CD4-positive, CD25-positive, alpha-beta regulatory T cell (primary cell): ENCODE data around the gene LRRIQ4. TPM values are rescaled to one million over a fixed set of nuclear protein-coding genes. Genes with fewer than 3 reads are reported as not detected.
A peak's percentile ranks its signal among the peaks of the same experiment; 100 is the strongest.

ENCODE experiments used
- ATAC-seq, 2 donors: fragments of 150-1000 bp; cut with Tn5 transposase; one replicate each; pipeline ENCODE4 v1.10.0; 2021; ENCODE audit warnings: low read depth in 2 of 2, moderate number of reproducible peaks in 2 of 2, moderate library complexity in 1 of 2
- DNase-seq, 3 donors: peaks; one replicate each; pipeline versions ENCODE4 v3.0.0 to v3.0.0-alpha.2; 2012 to 2022; ENCODE audit warnings: mixed read lengths in 1 of 3
- H3K27ac ChIP-seq: one replicate; pipeline ENCODE4 v1.7.0; 2013; ENCODE audit warnings: mild to moderate bottlenecking, low read length; ENCODE audit not compliant: insufficient read depth, poor library complexity, severe bottlenecking
- H3K27me3 ChIP-seq: one replicate; pipeline ENCODE4 v1.7.0; 2013; ENCODE audit warnings: low read length; ENCODE audit not compliant: control insufficient read depth, insufficient read depth
- H3K36me3 ChIP-seq: one replicate; pipeline ENCODE4 v1.7.0; 2013; ENCODE audit warnings: mild to moderate bottlenecking, low read length, moderate library complexity; ENCODE audit not compliant: control insufficient read depth, insufficient read depth
- H3K4me1 ChIP-seq: 2 replicates; pipeline ENCODE4 v1.7.0; 2013; ENCODE audit warnings: mild to moderate bottlenecking, low read length; ENCODE audit not compliant: insufficient read depth, control insufficient read depth, poor library complexity, severe bottlenecking
- H3K4me3 ChIP-seq: one replicate; pipeline ENCODE4 v1.7.0; 2013; ENCODE audit warnings: low read depth, mild to moderate bottlenecking, low read length, moderate library complexity
- H3K9me3 ChIP-seq, 2 experiments: 1 replicate in 1 of 2; 2 replicates in 1 of 2; pipeline ENCODE4 v1.7.0; 2013; ENCODE audit warnings: low read length in 2 of 2, mild to moderate bottlenecking in 1 of 2, moderate library complexity in 1 of 2; ENCODE audit not compliant: control insufficient read depth in 2 of 2
- H3K27ac Mint-ChIP-seq, 3 donors: one replicate each; pipeline ENCODE4 v1.8.0; 2020 to 2022; ENCODE audit warnings: mild to moderate bottlenecking in 3 of 3, mixed read lengths in 3 of 3, moderate library complexity in 2 of 3
- H3K27me3 Mint-ChIP-seq: one replicate; pipeline ENCODE4 v1.8.0; 2022; ENCODE audit warnings: mild to moderate bottlenecking, mixed read lengths
- H3K36me3 Mint-ChIP-seq: one replicate; pipeline ENCODE4 v1.8.0; 2020; ENCODE audit warnings: mixed read lengths
- H3K4me1 Mint-ChIP-seq, 4 donors: one replicate each; pipeline ENCODE4 v1.8.0; 2020 to 2022; ENCODE audit warnings: mixed read lengths in 4 of 4, mild to moderate bottlenecking in 1 of 4
- H3K4me3 Mint-ChIP-seq, 4 donors: one replicate each; pipeline ENCODE4 v1.8.0; 2020 to 2022; ENCODE audit warnings: mild to moderate bottlenecking in 4 of 4, mixed read lengths in 4 of 4, moderate library complexity in 3 of 4
- H3K9me3 Mint-ChIP-seq, 7 donors: one replicate each; pipeline ENCODE4 v1.8.0; 2020 to 2022; ENCODE audit warnings: mixed read lengths in 7 of 7, mild to moderate bottlenecking in 3 of 7, moderate library complexity in 2 of 7
- polyA plus RNA-seq, 4 donors: library from polyadenylated mRNA; unstranded; fragments of 300-500 nt; fragmentation: Illumina TruSeq; gene quantifications; one replicate each; pipeline ENCODE4 v1.2.3, GENCODE V29; 2021
- total RNA-seq: library from RNA; stranded (reverse); gene quantifications from one replicate; pipeline ENCODE4 v1.2.3, GENCODE V29; 2022

Gene LRRIQ4
- total and polyA plus RNA-seq, 5 donors from 2014 or later = not detected

GRCh38 chr3:169846458-169847193, 34.0 kb downstream of the LRRIQ4 start:
- H3K36me3 ChIP-seq = no peaks in the 10 kb centered on the region
- Mint-ChIP-seq H3K27me3 (peaks cover 25% of the 10 kb centered on the region), H3K9me3 (no peaks in the 10 kb centered on the region), H3K27ac (no peak overlapping the region), H3K4me3 (no peak overlapping the region), H3K36me3 (no peaks in the 10 kb centered on the region), H3K4me1 (no peaks in the 10 kb centered on the region)
- H3K27me3 ChIP-seq = no peaks in the 10 kb centered on the region
- H3K4me1 ChIP-seq = no peaks in the 10 kb centered on the region
- H3K9me3 ChIP-seq = no peaks in the 10 kb centered on the region
- ATAC-seq (no peak), DNase-seq (no peak)
- no peak overlapping the region for H3K27ac ChIP-seq
- H3K4me3 ChIP-seq = no peak overlapping the region

DNA sequence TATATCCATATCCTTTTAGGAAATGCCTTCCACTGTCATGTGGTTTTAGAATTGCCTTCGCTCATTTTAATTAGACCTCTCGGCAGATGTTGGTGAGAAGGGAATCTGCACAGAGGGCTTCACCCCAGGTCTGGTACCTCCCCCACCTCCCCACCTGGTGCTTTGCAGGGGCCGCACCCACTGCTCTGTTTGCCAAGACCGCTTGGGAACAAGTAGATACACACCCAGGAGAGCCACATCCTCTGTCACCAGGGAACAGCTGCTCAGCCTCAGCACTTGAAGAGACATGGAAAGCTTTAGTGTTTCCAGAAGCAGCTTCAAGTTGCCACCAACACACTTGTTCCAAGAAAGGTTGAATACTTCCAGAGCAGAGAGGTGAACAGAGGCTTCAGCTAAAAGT, 35.2 kb downstream of the LRRIQ4 start:
- Mint-ChIP-seq H3K4me3 (no peak overlapping the region), H3K27me3 (peaks cover 28% of the 10 kb centered on the region), H3K27ac (no peak overlapping the region), H3K9me3 (no peaks in the 10 kb centered on the region), H3K36me3 (no peaks in the 10 kb centered on the region), H3K4me1 (no peaks in the 10 kb centered on the region)
- no peak overlapping the region for H3K27ac ChIP-seq
- H3K4me1 ChIP-seq = no peaks in the 10 kb centered on the region
- no peak for DNase-seq
- no peaks in the 10 kb centered on the region for H3K36me3 ChIP-seq
- H3K4me3 ChIP-seq = no peak overlapping the region
- ATAC-seq = no peak
- H3K9me3 ChIP-seq = no peaks in the 10 kb centered on the region
- no peaks in the 10 kb centered on the region for H3K27me3 ChIP-seq

DNA sequence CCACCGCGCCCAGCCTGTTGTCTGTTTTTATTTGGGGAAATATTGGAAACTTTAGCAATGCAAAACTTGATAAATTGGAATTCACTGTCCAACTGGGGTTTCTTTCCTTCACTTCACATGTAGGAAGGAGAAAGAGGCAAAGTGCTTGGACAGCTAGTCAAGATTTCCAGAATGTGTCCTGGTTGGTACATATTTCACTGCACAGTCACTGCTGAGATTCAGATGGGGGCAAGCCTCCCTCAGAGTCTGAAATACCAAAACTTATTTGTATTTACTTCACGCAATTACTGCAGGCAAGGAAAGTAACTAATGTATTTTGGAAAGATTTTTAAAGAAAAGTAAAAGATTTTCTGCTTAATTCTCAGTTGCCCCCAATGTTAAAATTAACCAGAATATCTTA, 36.1 kb downstream of the LRRIQ4 start:
- Mint-ChIP-seq H3K4me3 (no peak overlapping the region), H3K36me3 (no peaks in the 10 kb centered on the region), H3K27ac (no peak overlapping the region), H3K27me3 (peaks cover 36% of the 10 kb centered on the region), H3K9me3 (no peaks in the 10 kb centered on the region), H3K4me1 (no peaks in the 10 kb centered on the region)
- no peak for ATAC-seq
- DNase-seq = no peak
- Histone ChIP-seq H3K4me3 (no peak overlapping the region), H3K9me3 (no peaks in the 10 kb centered on the region), H3K36me3 (no peaks in the 10 kb centered on the region), H3K27ac (no peak overlapping the region), H3K27me3 (no peaks in the 10 kb centered on the region), H3K4me1 (no peaks in the 10 kb centered on the region)

- Histone ChIP-seq H3K9me3 (no peaks in the 10 kb centered on the region), H3K4me1 (no peaks in the 10 kb centered on the region), H3K4me3 (no peak overlapping the region), H3K27ac (no peak overlapping the region), H3K36me3 (no peaks in the 10 kb centered on the region), H3K27me3 (peaks cover 1% of the 10 kb centered on the region)
- H3K27ac Mint-ChIP-seq = no peak overlapping the region
- H3K9me3 Mint-ChIP-seq = no peaks in the 10 kb centered on the region
- peaks cover 33% of the 10 kb centered on the region for H3K27me3 Mint-ChIP-seq
- no peak overlapping the region for H3K4me3 Mint-ChIP-seq
- no peak for ATAC-seq
- H3K36me3 Mint-ChIP-seq = no peaks in the 10 kb centered on the region
- no peak for DNase-seq
- H3K4me1 Mint-ChIP-seq = no peaks in the 10 kb centered on the region
Measured at GRCh38 chr3:169850618-169851017, 37.9 kb downstream of the LRRIQ4 start.

DNA sequence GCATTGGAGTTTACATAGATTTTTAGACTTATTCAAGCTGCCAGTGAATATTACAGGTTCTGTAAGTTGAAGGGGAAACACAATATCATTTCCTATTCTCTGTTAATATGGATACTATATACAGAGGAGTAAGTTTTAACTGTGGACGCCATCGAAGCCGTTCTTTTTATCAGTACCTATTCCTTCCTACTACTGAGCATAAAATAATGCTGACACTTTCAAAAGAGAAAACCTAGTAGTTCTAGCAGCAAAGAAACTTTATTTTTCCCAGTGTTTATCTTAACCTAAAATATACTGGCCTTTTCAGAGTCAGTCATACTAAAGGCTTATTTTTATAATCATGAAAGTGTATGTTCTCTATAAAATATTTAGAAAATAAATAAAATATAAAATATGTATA, 42.8 kb downstream of the LRRIQ4 start:
- Mint-ChIP-seq H3K4me3 (no peak overlapping the region), H3K9me3 (no peaks in the 10 kb centered on the region), H3K36me3 (no peaks in the 10 kb centered on the region), H3K27me3 (peaks cover 31% of the 10 kb centered on the region), H3K4me1 (no peaks in the 10 kb centered on the region), H3K27ac (no peak overlapping the region)
- no peaks in the 10 kb centered on the region for H3K9me3 ChIP-seq
- H3K36me3 ChIP-seq = no peaks in the 10 kb centered on the region
- peaks cover 7% of the 10 kb centered on the region for H3K27me3 ChIP-seq
- H3K4me1 ChIP-seq = no peaks in the 10 kb centered on the region
- DNase-seq (no peak), ATAC-seq (no peak)
- no peak overlapping the region for H3K4me3 ChIP-seq
- H3K27ac ChIP-seq = no peak overlapping the region

GRCh38 chr3:169857811-169858210, 45.1 kb downstream of the LRRIQ4 start:
- Histone ChIP-seq H3K36me3 (no peaks in the 10 kb centered on the region), H3K27ac (no peak overlapping the region), H3K4me3 (no peak overlapping the region), H3K9me3 (no peaks in the 10 kb centered on the region), H3K4me1 (no peaks in the 10 kb centered on the region), H3K27me3 (peaks cover 7% of the 10 kb centered on the region)
- ATAC-seq (no peak), DNase-seq (no peak)
- Mint-ChIP-seq H3K4me3 (no peak overlapping the region), H3K9me3 (no peaks in the 10 kb centered on the region), H3K36me3 (no peaks in the 10 kb centered on the region), H3K4me1 (peaks cover 0 to 4% (median 0%) of the 10 kb centered on the region in 4 donors), H3K27me3 (peaks cover 29% of the 10 kb centered on the region), H3K27ac (no peak overlapping the region)

- H3K27me3 Mint-ChIP-seq = peaks cover 8% of the 10 kb centered on the region
Measured at GRCh38 chr3:169861871-169862270, 49.2 kb downstream of the LRRIQ4 start.

GRCh38 chr3:169863458-169863899, 50.8 kb downstream of the LRRIQ4 start:
- H3K36me3 Mint-ChIP-seq = no peaks in the 10 kb centered on the region

More at GRCh38 chr3:169861871-169862270, 49.2 kb downstream of the LRRIQ4 start:
- Mint-ChIP-seq H3K4me1 (peaks cover 2 to 26% (median 8%) of the 10 kb centered on the region in 4 donors), H3K9me3 (no peaks in the 10 kb centered on the region), H3K4me3 (no peak overlapping the region), H3K36me3 (no peaks in the 10 kb centered on the region), H3K27ac (no peak overlapping the region)
- no peak overlapping the region for H3K4me3 ChIP-seq
- H3K36me3 ChIP-seq = no peaks in the 10 kb centered on the region
- H3K27ac ChIP-seq = no peak overlapping the region
- H3K9me3 ChIP-seq = no peaks in the 10 kb centered on the region
- DNase-seq = no peak
- no peak for ATAC-seq
- H3K4me1 ChIP-seq = peaks cover 8% of the 10 kb centered on the region
- H3K27me3 ChIP-seq = peaks cover 4% of the 10 kb centered on the region

More at GRCh38 chr3:169863458-169863899, 50.8 kb downstream of the LRRIQ4 start:
- H3K4me1 ChIP-seq = peaks cover 8% of the 10 kb centered on the region
- H3K4me3 ChIP-seq = peak overlapping the region; percentile 19
- H3K9me3 ChIP-seq = no peaks in the 10 kb centered on the region
- H3K27me3 ChIP-seq = no peaks in the 10 kb centered on the region
- H3K27ac ChIP-seq = no peak overlapping the region
- ATAC-seq = peak in 1 of 2 donors; percentile 54
- Mint-ChIP-seq H3K27me3 (peaks cover 4% of the 10 kb centered on the region), H3K4me3 (no peak overlapping the region), H3K9me3 (no peaks in the 10 kb centered on the region), H3K27ac (peak overlapping the region in 2 of 3 donors; percentile 3 to 31), H3K4me1 (peaks cover 2 to 26% (median 10%) of the 10 kb centered on the region in 4 donors)
- peak; percentile 41 to 86 (median 64) for DNase-seq
- no peaks in the 10 kb centered on the region for H3K36me3 ChIP-seq
